Stimulated activated CD4-positive, alpha-beta T cell treated with anti-CD3 and anti-CD28 coated beads, TNF-alpha, amount 100 ng/mL, for 1 hour (primary cell): ENCODE data around the gene ZDHHC19.

Experiments
- DNase-seq, 3 donors: peaks; one replicate each; pipeline ENCODE4 v3.0.0-alpha.2; 2020; ENCODE audit warnings: low read depth in 3 of 3, low spot score in 1 of 3

ZDHHC19 gene

DNA sequence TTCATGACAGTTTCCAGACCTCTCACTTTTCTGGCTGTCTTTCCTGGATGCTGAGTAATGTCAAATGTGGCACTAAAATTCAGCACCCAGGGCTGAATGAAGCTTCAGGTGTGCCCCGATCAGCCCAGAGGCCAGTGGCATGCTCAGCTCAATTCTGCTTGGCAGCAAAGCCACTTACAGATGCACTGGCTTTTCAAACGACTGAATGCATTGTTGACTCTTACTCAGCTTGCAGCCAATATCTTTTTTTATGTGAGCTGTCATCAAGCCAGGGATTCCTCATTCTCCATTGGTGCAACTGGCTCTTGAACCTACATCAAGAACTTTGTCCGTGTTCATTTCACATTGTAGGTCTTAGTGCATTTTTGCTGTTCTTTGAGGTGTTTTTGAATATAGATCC, 60.7 kb downstream of the ZDHHC19 start:
- DNase-seq: no peak

DNA sequence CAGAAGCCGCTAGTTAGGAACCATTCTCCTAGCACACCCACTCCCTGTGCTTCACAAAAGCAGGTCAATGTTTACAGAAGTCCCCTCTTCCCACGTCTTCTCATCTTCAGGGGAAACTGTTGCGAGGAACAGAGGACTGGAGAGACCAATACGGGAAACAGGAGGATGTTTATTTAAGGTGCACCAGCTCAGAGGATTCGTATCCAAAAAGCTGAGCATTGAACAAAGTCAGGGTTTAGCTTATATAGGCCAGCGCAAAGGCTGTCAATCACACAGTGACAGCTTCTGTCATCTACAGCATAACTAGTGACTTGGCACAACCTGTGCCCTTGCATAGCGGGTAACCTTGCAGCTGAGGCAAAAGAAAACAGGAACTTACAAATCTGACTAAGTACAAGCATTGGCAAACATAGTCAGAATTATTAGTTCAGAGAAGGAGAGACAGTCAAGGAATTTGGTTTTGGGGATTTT, 61.3 kb downstream of the ZDHHC19 start:
- no peak for DNase-seq

DNA sequence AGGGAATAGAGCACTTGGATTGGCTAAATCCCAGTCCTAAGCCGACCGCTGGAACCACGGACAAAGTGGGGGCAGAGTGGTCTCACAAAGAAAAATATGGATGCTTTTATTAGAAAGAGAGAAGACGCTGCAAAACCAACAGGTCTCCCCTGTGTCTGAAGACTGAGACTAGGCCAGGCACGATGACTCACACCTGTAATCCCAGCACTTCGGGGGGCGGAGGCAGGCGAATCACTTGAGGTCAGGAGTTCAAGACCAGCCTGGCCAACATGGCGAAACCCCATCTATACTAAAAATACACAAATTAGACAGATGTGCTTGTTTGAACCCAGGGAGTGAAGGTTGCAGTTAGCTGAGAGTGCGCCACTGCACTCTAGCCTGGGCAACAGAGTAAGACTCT, 61.8 kb downstream of the ZDHHC19 start:
- no peak for DNase-seq
